ENCODE measurements around the gene ESPN.

- TF ChIP-seq, protein P1, sequence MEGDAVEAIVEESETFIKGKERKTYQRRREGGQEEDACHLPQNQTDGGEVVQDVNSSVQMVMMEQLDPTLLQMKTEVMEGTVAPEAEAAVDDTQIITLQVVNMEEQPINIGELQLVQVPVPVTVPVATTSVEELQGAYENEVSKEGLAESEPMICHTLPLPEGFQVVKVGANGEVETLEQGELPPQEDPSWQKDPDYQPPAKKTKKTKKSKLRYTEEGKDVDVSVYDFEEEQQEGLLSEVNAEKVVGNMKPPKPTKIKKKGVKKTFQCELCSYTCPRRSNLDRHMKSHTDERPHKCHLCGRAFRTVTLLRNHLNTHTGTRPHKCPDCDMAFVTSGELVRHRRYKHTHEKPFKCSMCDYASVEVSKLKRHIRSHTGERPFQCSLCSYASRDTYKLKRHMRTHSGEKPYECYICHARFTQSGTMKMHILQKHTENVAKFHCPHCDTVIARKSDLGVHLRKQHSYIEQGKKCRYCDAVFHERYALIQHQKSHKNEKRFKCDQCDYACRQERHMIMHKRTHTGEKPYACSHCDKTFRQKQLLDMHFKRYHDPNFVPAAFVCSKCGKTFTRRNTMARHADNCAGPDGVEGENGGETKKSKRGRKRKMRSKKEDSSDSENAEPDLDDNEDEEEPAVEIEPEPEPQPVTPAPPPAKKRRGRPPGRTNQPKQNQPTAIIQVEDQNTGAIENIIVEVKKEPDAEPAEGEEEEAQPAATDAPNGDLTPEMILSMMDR (conservative IDR thresholded peaks at IDR 0.05 in 1 of 2, IDR thresholded peaks at IDR 0.05 in 1 of 2; ENCODE audit: extremely low read depth in 1 of 2, insufficient read depth in 1 of 2, low read depth in 1 of 2, low read length in 2 of 2) = no peak
- no peak for TF ChIP-seq EZH2 (IDR thresholded peaks at IDR 0.05; ENCODE audit: borderline replicate concordance, low read length)
Observed at GRCh38 chr1:6507461-6507911, 82.9 kb downstream of the ESPN start.
